ENCODE data around the gene UBE2D1. TPM values are rescaled to one million over a fixed set of nuclear protein-coding genes. Genes with fewer than 3 reads are reported as not detected.
"Not testable (repeated sequence)": the region's sequence is repeated elsewhere in the genome, so short reads cannot be mapped to it uniquely, and the experiment has no call there.

UBE2D1 gene
- total RNA-seq, 1 experiment from 2014 or later: 21.0 TPM

- POLR2A ChIA-PET: no interaction called here
Observed at GRCh38 chr10:58415757-58416156, 81.0 kb downstream of the UBE2D1 start.

GRCh38 chr10:58417902-58418301, 83.1 kb downstream of the UBE2D1 start:
- CTCF ChIA-PET; in situ Hi-C loops (cut with HindIII; ENCODE audit: low pct_unique_long_range_greater_than_20kb, low sequenced_read_pairs); H3K27ac ChIP-seq (ENCODE audit: low read length); DNase-seq (ENCODE audit: low read depth, low spot score); H3K4me3 ChIP-seq (ENCODE audit: low read depth in 2 of 2, low read length in 2 of 2); ATAC-seq; H3K27me3 ChIP-seq (ENCODE audit: control insufficient read depth, insufficient read depth, low read length); intact Hi-C loops (cut with micrococcal nuclease; ENCODE audit: unreplicated experiment); H3K4me1 ChIP-seq (ENCODE audit: control insufficient read depth, insufficient read depth, low read length); H3K36me3 ChIP-seq (ENCODE audit: control insufficient read depth, insufficient read depth, low read length); POLR2A ChIA-PET; H3K9me3 ChIP-seq (ENCODE audit: control insufficient read depth, insufficient read depth, low read depth, low read length); BruUV-seq (replicated peaks): not testable (repeated sequence)

More at GRCh38 chr10:58415757-58416156, 81.0 kb downstream of the UBE2D1 start:
- Histone ChIP-seq H3K27ac (ENCODE audit: low read length) (no peak overlapping the region), H3K36me3 (ENCODE audit: control insufficient read depth, insufficient read depth, low read length) (no peaks in the 10 kb centered on the region), H3K4me1 (ENCODE audit: control insufficient read depth, insufficient read depth, low read length) (no peaks in the 10 kb centered on the region), H3K9me3 (ENCODE audit: control insufficient read depth, insufficient read depth, low read depth, low read length) (no peaks in the 10 kb centered on the region), H3K4me3 (ENCODE audit: low read depth in 2 of 2, low read length in 2 of 2) (no peak overlapping the region), H3K27me3 (ENCODE audit: control insufficient read depth, insufficient read depth, low read length) (no peaks in the 10 kb centered on the region)
- ATAC-seq (no peak), DNase-seq (ENCODE audit: low read depth, low spot score) (no peak)
- CTCF ChIA-PET: no interaction called here
- TF ChIP-seq CTCF (IDR thresholded peaks at IDR 0.05) (peak; percentile 6; the same call in 1 of the 2 replicates), REST (IDR thresholded peaks at IDR 0.05; ENCODE audit: insufficient read depth in 1 of 2, low read depth in 2 of 2, low read length in 1 of 2) (no peak), SIN3A (IDR thresholded peaks at IDR 0.05; ENCODE audit: borderline replicate concordance, insufficient read depth, low read depth, low read length) (no peak), TCF7L2 (IDR thresholded peaks at IDR 0.05; ENCODE audit: low read depth, low read length) (no peak), POLR2AphosphoS5 (IDR thresholded peaks at IDR 0.05; ENCODE audit: low read depth, low read length) (no peak)
- intact Hi-C loops (cut with micrococcal nuclease; ENCODE audit: unreplicated experiment): no loop called here
- BruUV-seq (replicated peaks): no TSS peak
- in situ Hi-C loops (cut with HindIII; ENCODE audit: low pct_unique_long_range_greater_than_20kb, low sequenced_read_pairs): no loop called here

Other genes starting within 250 kb of the UBE2D1 start
- gene IPMK, start 67.1 kb upstream of the UBE2D1 start, total RNA-seq (2021; ENCODE audit: unreplicated experiment): 9.3 TPM
- 64.1 TPM for gene CISD1, start 65.8 kb upstream of the UBE2D1 start, total RNA-seq (2021; ENCODE audit: unreplicated experiment)
- gene TFAM, start 50.4 kb downstream of the UBE2D1 start, total RNA-seq (2021; ENCODE audit: unreplicated experiment): 78.2 TPM
- gene BICC1, start 177.9 kb downstream of the UBE2D1 start, total RNA-seq (2021; ENCODE audit: unreplicated experiment): 0.67 TPM

Data from Panc1 (cell line).